HFF-Myc (cell line): Measurements from ENCODE around the gene RHBG.

Experiments used
- DNase-seq: peaks from one replicate; pipeline ENCODE4 v3.0.0-alpha.2; 2011; ENCODE audit warnings: low read depth; ENCODE audit errors: extremely low read depth
- H3K4me3 ChIP-seq: replicated peaks from 2 replicates; pipeline ENCODE4 v1.5.1; 2011; ENCODE audit warnings: low read depth, mild to moderate bottlenecking, control low read depth, low read length
- CTCF ChIP-seq: IDR thresholded peaks from 2 replicates; pipeline ENCODE4 v1.5.1; 2012; ENCODE audit warnings: mild to moderate bottlenecking, low read depth, low read length, control low read depth; ENCODE audit errors: missing control alignments

The RHBG gene

GRCh38 chr1:156433602-156434001 is 64.6 kb downstream of the RHBG start:
- no peak for DNase-seq
- TF ChIP-seq CTCF: no peak
- H3K4me3 ChIP-seq: no peak overlapping the region
